GM12801 (cell line): ENCODE measurements around the gene SUCLG2.

Experiments used
- CTCF ChIP-seq: IDR thresholded peaks from one replicate; pipeline ENCODE4 v1.5.1; 2011; ENCODE audit warnings: control low read depth; ENCODE audit not compliant: insufficient read length; ENCODE audit errors: extremely low read depth

SUCLG2 gene

DNA sequence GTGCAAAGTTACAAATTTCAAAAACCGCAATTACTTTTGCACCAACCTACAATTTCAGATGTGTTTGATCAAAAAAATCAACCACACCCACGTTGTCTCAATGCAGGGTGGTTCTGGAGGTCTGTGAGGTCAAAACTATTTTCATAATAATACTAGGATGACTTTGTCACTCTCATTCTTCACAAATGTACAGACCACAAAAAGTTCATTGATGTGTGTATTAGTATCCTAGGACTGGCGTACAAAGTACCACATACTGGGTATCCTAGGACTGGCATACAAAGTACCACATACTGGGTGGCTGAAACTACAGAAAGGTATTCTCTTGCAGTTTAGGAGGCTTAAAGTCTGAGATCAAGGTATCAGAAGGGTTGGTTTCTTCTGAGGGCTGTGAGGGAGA is 13.0 kb downstream of the SUCLG2 start:
- TF ChIP-seq CTCF = no peak

- TF ChIP-seq CTCF = no peak
These were observed 14.3 kb downstream of the SUCLG2 start for GRCh38 chr3:67640023-67640660.

- no peak for TF ChIP-seq CTCF
These were observed 17.0 kb downstream of the SUCLG2 start for GRCh38 chr3:67637255-67637900.

DNA sequence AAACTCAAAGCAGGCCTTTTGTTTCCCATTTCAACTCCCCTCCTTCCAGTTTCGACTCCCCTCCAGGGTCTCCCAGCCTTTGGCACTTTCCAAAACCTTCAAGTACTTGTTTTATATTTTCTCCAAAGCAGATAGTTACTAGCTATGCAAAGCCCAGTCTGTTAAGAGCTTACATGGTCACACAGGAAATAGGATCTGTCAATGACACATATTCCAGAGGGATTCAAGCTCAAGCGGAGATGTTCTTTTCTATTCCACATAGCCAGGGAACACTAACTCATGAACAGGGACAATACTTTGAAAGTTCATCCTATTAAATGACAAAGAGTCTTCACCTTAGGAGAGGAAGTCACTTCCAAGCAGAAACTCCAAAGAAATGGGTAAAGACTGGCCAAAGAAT is 18.6 kb downstream of the SUCLG2 start:
- no peak for TF ChIP-seq CTCF

DNA sequence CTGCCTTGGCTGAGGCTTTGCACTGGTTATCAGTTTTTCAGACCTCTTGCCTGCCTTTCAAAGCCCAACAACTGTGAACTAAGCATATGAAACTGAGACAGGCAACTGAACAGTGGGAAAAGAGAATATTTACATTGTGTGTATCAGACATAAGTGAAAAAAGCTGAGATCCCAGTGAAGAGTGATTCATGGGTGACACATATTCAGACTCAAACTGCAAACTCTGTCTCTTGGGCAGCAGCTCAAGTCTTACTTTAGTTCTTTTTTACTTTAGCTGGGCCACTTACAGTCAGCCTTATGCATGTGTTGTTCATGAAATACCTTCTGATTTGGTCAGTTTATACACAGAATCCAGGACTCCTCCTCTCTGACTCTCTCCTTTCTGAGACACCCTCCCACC is 19.2 kb downstream of the SUCLG2 start:
- no peak for TF ChIP-seq CTCF

- no peak for TF ChIP-seq CTCF
These were observed 23.6 kb downstream of the SUCLG2 start for GRCh38 chr3:67630666-67631362.

DNA sequence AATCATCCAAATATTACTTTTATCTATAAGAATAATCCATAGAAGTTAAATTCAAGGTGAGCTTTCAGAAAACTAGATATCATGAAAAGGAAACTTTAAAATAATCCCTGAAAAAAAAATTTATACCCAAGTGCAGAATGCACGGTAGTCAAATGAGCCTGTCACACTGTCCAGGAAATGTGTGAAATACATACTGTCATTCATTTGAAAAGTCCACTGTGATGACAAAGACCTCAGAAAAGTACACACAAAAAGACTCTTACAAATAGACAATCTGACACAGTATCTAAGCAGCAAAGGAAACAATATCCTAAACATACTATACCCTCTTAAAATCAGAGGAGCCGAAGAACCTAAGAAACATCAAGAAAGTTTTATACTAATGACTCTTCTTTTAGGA is 29.7 kb downstream of the SUCLG2 start:
- no peak for TF ChIP-seq CTCF
